IMR-90 (cell line): ENCODE results near the gene PADI1.

ENCODE experiments used
- CTCF ChIP-seq: conservative IDR thresholded peaks from 2 replicates; pipeline ENCODE4 v1.5.1; 2012; ENCODE audit warnings: mild to moderate bottlenecking, low read depth, low read length, improper control_type of control experiment
- RCOR1 ChIP-seq: IDR thresholded peaks from 2 replicates; pipeline ENCODE4 v1.6.1; 2012; ENCODE audit warnings: mild to moderate bottlenecking, low read length, improper control_type of control experiment; ENCODE audit not compliant: insufficient replicate concordance
- RFX5 ChIP-seq: IDR thresholded peaks from 2 replicates; pipeline ENCODE4 v1.8.0; 2012; ENCODE audit warnings: low read depth, mild to moderate bottlenecking, low read length, moderate library complexity

GRCh38 chr1:17216078-17216477 is 11.2 kb downstream of the PADI1 start:
- TF ChIP-seq CTCF = no peak
- TF ChIP-seq RCOR1 = no peak
- no peak for TF ChIP-seq RFX5
